DMS 273 treated with DMSO at 0.1 percent for 48 hours (cell line): ENCODE results near the gene HSD17B14.
"Not testable (repeated sequence)": the region's sequence is repeated elsewhere in the genome, so short reads cannot be mapped to it uniquely, and the experiment has no call there.

Experiments used
- DNase-seq: peaks from one replicate; lab custom pipeline; 2025; lab: John Stamatoyannopoulos, UW

HSD17B14 gene

DNA sequence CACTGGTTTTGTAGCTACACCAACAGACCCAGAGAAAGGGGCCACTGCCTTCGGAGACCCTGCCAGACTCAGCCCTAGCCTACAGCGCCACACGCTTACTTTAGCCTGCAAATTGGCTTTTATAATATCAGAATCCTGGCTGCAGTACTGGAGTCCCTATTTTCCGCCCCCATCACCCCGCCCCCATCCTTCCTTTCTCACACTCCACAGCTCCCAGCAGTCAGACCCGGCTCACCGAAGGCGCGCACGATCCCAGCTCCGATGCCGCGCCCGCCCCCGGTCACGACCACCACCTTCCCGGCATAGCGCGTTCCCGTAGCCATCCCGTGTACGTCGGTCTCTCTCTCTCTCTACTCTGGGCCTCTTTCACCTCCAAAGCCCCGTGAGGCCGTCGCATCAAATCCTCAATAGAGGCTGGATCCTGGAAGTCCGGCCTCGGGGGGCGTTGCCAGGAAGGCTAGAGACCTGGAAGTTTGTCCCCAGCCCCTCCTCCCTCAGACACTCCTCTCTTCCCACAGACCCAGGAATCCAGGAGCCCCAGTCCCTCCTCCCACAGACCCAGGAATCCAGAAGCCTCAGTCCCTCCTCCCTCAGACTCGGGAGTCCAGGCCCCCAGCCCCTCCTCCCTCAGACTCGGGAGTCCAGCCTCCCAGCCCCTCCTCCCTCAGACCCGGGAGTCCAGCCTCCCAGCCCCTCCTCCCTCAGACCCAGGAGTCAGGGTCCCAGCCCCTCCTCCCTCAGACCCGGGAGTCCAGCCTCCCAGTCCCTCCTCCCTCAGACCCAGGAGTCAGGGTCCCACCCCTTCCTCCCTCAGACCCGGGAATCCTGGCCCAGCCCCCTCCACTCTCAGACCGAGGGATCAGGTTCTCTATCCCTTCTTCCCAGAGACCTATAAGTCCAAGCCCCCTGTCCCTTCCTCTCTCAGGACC, at the start of gene HSD17B14:
TSS of gene HSD17B14 (minus strand) at position 403 of the 929 bp plus-strand sequence. CDS start at position 323, 80 bp downstream.
- peak; percentile 43 for DNase-seq

DNA sequence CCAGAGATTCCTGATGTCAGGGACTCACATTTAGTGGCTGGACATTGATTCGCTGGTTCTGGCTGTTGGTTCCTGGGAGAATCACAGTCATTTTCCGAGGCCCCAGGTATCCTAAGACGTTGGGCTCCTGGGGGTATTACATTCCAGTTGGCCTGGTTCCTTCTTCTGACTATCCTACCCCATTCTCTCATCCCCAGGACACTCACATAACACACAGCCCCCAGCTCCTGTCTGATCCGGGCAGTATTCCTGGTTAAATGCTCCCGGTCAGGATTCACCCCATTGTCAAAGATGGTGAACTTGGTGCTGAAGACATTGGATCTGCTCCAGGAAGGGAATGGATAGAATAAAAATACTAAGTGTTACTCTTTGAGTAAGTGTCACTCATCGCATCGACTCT, 47.4 kb upstream of the HSD17B14 start:
- DNase-seq = no peak

DNA sequence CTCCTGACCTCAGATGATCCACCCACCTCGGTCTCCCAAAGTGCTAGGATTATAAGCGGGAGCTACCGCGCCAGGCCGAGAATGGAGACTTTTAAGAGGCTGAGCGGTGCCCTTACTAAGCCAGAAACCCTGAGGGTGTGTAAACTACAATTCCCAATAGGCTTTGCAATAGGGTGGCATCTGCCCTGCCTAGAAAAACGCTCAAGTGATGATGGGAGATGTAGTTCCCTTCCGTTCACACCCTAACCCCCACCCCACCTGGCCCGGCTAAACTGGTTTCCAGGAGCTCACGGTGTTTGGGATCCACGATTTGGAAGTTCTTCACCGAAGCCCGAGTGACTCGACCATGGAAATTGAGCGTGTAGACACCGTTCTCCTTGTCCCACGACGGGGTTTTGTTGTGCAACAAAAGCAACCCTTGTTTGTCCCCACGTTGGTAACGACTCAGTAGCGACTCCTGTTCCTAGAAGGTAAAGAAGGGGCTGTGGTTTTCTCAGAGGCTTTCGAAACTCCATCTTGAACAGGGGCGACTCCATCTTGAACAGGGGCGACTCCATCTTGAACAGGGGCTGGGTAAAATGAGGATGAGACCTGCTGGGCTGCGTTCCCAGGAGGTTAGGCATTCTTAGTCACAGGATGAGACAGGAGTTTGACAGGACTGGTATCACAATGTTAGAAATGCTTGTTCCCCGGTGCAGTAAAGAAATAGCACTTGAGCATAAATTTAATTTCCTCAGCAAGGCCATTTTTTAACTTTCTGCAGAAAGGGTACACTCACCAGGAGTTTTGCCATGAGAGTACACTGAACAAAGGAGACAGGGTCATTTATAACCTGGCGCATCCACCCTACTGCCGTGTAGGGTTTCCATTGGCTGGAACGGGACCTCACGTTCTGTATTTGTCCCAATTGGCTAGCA, 45.7 kb upstream of the HSD17B14 start:
- no peak for DNase-seq

DNA sequence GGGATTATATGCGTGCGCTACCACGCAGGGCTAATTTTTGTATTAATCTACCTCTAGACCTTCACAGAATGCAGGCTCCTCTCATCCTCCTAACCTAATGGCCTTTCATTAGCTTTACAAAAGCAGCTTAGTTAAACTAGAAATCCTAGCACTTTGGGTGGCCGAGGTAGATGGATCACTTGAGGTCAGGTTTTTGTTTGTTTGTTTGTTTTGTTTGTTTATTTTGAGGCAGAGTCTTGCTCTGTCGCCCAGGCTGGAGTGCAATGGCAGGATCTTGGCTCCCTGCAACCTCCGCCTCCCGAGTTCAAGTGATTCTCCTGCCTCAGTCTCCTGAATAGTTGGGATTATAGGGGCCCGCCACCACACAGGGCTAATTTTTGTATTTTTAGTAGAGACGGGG, 43.4 kb upstream of the HSD17B14 start:
- DNase-seq = not testable (repeated sequence)

DNA sequence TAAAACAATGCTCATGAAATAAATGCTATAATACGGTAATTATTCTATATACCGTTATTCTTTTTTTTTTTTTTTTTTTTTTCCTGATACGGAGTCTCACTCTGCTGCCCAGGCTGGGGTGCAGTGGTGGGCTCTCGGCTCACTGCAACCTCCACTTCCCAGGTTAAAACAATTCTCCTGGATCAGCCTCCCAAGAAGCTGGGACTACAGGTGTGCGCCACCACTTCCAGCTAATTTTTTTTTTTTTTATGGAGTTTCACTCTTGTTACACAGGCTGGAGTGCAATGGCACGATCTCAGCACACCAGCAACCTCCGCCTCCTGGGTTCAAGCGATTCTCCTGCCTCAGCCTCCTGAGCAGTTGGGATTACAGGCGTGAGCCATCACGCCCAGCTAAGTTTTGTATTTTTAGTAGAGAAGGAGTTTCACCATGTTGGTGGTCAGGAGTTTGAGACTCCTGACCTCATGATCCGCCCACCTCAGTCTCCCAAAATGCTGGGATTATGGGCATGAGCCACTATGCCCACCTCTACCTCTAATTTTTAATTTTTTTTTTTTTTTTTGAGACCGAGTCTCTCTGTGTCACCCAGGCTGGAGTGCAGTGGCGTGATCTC, 42.8 kb upstream of the HSD17B14 start:
- no peak for DNase-seq

DNA sequence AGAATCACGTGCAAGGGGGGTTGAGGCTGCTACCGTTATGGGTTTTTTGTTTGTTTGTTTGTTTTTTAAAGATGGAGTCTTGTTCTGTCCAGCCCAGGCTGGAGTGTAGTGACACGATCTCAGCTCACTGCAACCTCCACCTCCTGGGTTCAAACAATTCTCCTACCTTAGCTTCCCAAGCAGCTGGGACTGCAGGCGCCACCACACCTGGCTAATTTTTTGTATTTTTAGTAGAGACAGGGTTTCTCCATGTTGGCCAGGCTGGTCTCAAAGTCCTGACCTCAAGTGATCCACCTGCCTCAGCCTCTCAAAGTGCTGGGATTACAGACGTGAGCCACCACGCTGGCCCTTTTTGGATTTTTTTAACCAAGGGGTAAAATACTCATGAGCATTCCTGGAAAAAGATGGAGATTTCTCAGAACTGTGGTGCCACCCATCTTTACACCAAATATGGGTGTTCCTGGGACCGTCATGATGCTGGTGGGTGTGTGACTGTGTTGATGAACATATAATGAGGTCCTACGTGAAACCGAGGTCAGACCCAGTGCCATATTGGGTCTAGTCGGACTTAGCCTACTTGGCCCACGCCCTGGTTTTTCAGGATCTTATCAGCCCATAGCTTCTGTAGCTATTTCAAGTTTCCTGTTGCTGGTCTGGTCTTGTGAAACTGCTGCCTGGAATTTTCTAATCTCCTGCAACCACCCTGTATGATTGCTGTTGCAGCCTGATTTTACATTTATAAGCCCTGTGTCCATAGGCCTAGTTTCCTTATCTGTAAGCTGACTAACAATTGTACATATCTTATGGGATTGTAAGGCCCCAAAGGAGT, 42.1 kb upstream of the HSD17B14 start:
- no peak for DNase-seq

DNA sequence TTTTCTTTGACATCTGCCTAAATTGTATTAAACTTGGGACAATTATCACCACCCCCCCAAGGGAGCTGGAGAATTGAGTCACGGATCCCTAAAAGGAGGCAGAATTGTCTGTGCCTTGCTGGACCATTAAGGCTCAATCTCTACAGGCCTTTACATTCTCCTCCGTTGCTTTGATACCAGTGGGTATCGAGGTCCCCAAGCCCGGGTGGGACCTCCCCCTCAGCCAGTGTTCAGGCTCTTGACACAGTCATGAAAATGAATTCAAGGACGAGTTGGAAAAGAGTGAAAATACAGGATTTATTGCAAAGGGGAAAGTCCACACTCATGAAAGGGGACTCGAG, 41.5 kb upstream of the HSD17B14 start:
- DNase-seq = no peak

DNA sequence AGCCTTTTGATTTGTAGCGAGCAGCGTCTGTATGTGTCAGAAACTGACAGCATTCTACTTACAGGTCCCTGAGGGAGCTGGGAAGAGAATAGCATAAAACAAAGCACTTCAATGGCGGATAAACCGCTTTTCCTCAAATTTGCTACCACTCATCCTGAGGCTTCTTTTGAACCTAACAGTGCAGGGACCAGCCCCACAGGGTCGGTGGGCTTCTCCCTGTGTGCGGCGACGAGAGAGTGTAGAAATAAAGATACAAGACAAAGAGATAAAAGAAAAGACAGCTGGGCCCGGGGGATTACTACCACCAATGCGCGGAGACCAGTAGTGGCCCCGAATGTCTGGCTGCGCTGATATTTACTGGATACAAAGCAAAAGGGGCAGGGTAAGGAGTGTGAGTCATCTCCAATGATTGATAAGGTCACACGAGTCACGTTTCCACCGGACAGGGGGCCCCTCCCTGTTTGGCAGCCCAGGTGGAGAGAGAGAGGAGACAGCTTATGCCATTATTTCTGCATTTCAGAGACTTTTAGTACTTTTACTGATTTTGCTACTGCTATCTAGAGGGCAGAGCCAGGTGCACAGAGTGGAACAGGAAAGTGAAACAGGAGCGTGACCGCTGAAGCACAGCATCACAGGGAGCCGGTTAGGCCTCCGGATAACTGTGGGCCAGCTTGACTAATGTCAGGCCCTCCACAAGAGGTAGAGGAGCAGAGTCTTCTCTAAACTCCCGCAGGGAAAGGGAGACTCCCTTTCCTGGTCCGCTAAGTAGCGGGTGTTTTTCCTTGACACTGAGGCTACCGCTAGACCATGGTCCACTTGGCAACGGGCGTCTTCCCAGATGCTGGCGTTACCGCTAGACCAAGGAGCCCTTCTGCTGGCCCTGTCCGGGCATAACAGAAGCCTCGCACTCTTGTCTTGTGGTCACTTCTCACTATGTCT, 40.0 kb upstream of the HSD17B14 start:
- DNase-seq = not testable (repeated sequence)

DNA sequence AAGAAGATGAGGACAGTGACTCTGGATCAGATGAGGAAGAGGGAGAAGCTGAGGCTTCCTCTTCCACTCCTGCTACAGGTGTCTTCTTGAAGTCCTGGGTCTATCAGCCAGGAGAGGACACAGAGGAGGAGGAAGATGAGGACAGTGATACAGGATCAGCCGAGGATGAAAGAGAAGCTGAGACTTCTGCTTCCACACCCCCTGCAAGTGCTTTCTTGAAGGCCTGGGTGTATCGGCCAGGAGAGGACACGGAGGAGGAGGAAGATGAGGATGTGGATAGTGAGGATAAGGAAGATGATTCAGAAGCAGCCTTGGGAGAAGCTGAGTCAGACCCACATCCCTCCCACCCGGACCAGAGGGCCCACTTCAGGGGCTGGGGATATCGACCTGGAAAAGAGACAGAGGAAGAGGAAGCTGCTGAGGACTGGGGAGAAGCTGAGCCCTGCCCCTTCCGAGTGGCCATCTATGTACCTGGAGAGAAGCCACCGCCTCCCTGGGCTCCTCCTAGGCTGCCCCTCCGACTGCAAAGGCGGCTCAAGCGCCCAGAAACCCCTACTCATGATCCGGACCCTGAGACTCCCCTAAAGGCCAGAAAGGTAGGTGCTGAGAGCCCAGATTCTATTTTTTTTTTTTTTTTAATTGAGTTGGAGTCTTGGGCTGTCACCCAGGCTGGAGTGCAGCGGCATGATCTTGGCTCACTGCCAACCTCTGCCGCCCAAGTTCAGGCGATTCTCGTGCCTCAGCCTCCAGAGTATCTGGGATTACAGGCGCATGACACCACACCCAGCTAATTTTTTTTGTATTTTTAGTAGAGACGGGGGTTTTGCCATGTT, 38.2 kb upstream of the HSD17B14 start:
- no peak for DNase-seq

DNA sequence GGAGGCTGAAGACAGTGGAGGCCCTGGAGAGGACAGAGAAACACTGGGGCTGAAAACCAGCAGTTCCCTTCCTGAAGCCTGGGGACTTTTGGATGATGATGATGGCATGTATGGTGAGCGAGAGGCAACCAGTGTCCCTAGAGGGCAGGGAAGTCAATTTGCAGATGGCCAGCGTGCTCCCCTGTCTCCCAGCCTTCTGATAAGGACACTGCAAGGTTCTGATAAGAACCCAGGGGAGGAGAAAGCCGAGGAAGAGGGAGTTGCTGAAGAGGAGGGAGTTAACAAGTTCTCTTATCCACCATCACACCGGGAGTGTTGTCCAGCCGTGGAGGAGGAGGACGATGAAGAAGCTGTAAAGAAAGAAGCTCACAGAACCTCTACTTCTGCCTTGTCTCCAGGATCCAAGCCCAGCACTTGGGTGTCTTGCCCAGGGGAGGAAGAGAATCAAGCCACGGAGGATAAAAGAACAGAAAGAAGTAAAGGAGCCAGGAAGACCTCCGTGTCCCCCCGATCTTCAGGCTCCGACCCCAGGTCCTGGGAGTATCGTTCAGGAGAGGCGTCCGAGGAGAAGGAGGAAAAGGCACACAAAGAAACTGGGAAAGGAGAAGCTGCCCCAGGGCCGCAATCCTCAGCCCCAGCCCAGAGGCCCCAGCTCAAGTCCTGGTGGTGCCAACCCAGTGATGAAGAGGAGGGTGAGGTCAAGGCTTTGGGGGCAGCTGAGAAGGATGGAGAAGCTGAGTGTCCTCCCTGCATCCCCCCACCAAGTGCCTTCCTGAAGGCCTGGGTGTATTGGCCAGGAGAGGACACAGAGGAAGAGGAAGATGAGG, 37.4 kb upstream of the HSD17B14 start:
- DNase-seq = no peak

DNA sequence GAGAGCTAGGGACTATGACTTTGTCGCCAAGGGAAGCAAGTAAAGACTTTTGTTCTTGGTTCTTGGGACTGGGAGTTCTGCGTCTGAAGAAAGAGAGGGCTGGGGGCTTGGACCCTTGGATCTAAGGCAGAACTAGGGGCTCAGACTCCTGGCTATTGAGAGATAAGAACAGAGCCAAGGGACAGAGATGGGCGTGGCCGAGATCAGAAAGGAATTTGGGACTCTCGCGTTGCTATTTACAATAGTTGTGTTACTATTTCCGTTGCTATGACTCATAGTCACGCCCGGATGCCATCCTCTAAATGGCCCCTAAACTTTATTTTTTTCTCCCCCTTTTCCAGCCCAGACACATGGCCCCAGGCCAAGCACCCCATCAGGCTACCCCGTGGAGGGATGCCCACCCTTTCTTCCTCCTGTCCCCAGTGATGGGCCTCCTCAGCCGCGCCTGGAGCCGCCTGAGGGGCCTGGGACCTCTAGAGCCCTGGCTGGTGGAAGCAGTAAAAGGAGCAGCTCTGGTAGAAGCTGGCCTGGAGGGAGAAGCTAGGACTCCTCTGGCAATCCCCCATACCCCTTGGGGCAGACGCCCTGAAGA, 36.7 kb upstream of the HSD17B14 start:
- DNase-seq = no peak

DNA sequence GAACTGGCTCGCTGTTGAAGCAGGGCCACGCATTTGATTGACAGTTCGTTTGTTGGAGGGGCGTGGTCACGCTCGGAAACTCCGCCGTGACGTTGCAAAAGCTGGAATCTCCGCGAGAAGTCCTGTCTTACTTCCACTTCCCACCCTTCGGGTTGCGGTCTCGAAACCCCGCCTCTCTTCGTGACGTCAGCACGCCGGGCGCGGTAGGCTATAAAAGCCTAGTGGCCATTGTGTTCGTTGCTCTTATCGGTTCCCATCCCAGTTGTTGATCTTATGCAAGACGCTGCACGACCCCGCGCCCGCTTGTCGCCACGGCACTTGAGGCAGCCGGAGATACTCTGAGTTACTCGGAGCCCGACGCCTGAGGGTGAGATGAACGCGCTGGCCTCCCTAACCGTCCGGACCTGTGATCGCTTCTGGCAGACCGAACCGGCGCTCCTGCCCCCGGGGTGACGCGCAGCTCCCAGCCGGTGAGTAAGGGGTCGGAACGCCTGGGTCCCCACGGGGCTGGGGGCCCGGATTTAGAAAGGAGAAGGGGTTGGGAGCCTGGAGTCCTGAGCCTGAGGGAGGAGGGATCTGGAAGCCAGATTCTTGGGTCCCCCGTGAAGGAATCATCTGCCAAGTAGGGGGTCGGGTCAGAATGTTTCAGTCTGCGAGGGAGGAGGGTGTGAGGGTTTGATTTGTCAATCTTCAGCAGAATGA, 36.0 kb upstream of the HSD17B14 start, which contains the start of gene PPP1R15A:
TSS of gene PPP1R15A (plus strand) at position 240 of the 702 bp plus-strand sequence. CDS start 813 bp downstream, outside the sequence.
- peak; percentile 90 for DNase-seq

DNA sequence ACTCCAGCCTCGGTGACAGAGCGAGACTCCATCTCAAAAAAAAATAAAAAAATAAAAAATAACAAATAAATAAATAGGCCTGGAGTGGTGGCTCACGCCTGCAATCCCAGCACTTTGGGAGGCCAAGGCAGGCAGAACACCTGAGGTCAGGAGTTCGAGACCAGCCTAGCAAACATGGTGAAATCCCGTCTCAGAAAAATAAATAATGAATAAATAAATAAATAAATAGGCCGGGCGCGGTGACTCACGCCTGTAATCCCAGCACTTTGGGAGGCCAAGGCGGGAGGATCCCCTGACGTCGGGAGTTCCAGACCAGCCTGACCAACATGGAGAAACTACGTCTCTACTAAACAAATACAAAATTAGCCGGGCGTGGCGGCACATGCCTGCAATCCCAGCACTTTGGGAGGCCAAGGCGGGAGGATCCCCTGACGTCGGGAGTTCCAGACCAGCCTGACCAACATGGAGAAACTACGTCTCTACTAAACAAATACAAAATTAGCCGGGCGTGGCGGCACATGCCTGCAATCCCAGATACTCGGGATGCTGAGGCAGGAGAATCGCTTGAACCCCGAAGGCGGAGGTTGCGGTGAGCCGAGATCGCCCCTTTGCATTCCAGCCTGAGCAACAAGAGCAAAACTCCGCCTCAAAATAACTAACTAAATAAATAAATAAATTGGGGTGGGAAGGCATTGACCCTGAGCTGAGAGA, 35.3 kb upstream of the HSD17B14 start:
- not testable (repeated sequence) for DNase-seq

DNA sequence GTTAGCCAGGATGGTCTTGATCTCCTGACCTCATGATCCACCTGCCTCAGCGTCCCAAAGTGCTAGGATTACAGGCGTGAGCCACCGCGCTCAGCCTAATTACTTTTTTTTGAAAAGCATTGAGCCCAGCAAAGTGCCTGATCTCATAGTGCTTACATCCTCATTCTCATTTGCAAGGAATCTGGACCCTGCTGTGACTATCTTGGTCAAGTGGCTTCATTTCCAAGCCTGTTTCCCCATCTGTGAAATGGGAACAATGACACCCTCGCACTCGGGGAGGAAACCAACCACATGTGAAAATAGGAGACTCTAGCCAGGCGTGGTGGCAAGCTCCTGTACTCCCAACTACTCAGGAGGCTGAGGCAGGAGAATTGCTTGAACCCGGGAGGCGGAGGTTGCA, 33.8 kb upstream of the HSD17B14 start:
- no peak for DNase-seq

DNA sequence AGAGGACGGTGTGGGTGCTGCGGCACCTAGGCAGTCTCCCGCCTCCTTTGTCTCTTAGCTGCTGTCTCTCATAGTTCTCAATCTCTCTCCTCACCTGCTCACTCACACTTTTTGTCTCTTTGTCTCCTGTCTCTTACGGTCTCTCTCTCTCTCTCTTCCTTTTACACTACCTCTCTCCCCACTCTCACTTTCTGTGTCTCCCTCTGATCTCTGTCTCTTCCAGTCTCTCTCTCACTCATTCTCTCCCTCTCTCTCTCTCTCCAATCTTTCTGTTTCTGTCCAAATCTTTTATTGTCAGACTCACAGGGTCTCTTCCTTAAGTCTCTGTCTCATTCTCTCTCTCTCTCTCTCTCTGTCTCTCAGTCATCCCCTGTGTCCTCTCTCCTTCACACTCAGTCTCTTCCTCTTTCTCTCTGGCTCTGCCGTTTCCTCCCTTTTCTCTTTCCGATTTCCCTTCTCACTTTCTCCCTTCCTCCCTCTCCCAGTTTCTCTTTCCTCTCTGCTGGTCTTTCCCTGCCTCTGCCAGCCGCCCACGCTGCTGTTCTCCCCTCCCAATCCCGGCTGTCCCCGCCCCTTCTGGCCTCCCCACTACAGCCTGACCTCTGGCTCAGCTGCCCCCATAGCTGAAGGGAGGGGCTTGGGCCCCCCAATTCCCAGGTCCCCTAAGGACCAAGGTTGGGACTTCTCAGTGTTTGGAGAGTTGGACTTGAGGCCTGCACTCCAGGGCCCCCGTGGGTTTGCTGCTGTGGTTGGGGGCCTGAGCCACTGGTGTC, 32.0 kb upstream of the HSD17B14 start, which contains the start of gene PLEKHA4:
TSS of gene PLEKHA4 (minus strand) at position 504 of the 773 bp plus-strand sequence. CDS start 997 bp downstream, outside the sequence.
- DNase-seq = peak; percentile 26

DNA sequence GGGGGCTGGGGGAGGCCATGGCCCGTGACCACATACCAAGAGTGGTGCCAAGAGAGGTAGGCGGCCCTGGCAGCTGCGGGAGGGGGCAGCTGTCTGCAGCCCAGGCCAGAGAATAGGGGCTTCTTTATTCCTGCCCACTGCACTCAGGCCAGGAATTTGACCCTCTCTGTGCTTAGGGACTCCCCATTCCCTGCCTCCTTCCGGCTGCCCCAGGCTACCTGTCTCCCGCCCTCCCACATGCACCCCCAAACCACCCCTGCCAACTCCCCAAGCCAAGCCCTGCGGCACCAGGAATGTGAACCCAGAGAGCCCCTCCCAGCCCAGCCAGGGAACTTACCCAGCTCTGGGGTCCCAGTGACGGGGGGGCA, 31.4 kb upstream of the HSD17B14 start:
- DNase-seq = no peak
